GM19099 (cell line): ENCODE data around the gene DNM1.

Experiments
- POLR2A ChIP-seq: IDR thresholded peaks from 3 replicates; pipeline ENCODE4 v1.6.1; 2011; ENCODE audit warnings: low read depth; ENCODE audit not compliant: insufficient read length; ENCODE audit errors: extremely low read depth

Gene DNM1

DNA sequence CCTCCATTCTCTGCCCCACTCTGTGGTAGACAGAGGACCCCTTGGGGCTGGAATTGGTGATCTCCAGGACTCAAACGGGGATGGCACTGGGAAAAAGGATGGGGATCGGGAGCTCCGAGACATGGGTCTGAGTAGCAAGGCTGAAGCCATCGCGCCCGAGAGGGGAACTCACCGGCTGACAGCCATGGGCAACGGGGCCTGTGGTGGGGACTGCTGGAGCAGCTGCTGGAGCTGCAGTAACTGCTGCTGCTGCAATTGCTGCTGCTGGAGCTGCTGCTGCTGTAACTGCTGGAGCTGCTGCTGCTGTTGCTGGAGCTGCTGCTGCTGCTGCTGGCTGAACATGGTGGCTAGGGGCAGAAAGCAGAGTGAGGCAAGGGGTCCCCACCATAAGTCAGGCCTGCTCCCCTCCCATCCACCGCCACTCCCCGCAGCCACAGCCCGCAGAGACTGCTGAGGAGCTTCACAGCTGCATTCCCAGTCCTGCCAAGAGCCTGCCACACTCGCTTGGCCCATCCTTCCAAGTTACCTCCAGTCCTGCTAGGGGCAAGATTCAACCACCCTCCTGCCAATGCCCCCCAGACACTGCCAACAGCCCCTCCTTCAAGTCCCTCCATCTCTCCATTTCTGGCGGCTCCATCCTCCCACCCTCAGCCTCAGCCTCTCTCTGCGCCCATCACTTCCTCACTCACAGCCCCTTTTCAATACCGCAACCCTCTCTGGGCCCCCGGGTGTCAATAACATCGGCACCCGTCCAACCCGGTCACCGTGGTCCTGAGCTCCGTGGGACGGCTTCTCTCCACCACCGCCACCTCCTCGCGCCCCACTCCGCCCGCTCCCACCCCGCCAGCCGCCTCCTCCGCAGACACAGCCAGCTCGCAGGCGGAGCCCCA lies 12.4 kb upstream of the DNM1 start:
- TF ChIP-seq POLR2A, result no peak

DNA sequence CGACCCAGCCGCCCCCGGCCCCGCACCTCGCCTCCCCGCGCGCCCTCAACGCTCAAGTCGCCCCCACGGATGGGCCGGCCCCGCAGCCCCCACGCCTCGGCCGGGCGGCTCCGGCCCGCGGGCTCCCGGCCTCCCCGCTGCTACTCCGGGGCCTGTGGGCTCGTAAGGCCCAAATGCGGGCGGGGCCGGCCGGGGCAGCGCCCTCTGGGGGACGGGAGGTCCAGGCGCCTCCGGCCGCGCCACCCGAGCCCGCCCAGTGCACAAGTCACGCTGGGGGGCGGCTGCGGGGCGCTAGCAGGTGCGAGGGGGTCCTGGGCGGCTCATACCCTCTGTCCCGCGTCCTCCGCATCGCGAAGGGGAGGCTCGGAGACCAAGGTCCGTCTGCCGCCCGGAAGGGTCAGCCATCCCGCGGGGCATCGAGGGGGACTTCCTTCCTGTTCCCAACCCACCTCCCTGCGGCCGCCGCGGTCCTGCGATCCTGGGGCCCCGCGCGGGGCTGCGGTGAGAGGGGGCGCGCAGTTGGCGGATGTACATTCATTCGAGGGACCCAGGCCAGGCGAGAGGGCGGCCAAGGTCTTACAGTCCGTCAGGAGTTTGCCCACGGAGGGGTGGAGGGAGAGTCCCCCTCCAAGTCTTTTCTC lies 11.7 kb upstream of the DNM1 start, which contains the start of gene CIZ1:
CIZ1 (minus strand) TSS at position 167 of the 641 bp plus-strand sequence. CDS start 715 bp downstream, outside the sequence.
- peak; percentile 91 for TF ChIP-seq POLR2A

DNA sequence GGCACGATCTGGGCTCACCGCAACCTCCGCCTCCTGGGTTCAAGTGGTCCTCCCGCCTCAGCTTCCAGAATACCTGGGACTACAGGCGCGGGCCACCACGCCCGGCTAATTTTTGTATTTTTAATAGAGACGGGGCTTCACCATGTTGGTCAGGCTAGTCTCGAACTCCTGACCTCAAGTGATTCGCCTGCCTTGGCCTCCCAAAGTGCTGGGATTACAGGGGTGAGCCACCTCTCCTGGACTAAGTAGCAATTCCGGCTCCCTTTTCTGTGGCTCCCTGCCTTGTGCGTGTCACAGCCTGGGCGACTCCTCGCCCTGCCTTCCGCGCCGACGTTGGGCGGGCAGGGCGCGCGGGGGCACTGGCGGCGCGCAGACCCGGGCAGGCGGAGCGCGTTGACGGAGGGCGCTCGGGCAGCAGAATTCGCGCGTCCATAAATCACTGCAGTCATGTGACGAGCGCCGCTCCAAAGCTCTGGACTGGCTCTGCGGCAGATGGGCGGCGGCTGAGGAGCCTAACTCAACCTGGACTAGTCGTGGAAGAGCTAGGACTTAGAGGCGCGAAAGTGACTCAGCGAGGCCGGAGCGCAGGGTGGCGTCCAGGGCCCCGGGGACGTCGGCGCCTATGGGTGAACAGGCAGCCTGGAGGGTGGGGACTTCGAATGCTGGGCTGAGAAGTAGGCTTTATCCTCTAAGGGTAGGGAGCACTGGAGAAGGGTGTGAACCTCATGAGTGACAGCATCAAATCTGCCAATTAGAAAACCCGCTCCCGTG lies 10.4 kb upstream of the DNM1 start:
- TF ChIP-seq POLR2A, result peak; percentile 27

DNA sequence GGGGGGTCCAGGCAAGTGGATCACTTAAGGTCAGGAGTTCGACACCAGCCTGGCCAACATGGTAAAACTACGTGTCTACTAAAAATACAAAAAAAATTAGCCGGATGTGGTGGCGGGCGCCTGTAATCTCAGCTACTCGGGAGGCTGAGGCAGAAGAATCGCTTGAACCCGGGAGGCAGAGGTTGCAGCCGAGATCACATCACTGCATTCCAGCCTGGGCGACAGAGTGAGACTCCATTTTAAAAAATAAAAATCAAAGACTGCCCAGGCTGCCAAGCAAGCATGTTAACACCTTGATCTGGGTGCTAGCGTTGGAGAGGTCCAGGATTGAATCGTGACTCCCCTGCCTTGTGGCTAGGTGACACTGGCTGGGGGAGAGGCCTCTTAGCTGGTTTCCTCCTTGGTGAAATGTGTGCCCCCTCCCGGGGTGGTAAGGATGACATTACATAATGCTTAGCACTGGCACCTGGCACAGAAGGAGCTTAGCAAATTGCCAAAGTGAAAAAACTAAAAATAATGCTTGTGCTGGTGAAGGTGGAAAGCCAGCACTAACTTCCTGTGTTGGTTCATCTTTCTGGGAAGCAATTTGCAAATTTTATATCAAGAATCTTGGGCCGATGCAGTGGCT lies 9.6 kb upstream of the DNM1 start:
- TF ChIP-seq POLR2A, result no peak

DNA sequence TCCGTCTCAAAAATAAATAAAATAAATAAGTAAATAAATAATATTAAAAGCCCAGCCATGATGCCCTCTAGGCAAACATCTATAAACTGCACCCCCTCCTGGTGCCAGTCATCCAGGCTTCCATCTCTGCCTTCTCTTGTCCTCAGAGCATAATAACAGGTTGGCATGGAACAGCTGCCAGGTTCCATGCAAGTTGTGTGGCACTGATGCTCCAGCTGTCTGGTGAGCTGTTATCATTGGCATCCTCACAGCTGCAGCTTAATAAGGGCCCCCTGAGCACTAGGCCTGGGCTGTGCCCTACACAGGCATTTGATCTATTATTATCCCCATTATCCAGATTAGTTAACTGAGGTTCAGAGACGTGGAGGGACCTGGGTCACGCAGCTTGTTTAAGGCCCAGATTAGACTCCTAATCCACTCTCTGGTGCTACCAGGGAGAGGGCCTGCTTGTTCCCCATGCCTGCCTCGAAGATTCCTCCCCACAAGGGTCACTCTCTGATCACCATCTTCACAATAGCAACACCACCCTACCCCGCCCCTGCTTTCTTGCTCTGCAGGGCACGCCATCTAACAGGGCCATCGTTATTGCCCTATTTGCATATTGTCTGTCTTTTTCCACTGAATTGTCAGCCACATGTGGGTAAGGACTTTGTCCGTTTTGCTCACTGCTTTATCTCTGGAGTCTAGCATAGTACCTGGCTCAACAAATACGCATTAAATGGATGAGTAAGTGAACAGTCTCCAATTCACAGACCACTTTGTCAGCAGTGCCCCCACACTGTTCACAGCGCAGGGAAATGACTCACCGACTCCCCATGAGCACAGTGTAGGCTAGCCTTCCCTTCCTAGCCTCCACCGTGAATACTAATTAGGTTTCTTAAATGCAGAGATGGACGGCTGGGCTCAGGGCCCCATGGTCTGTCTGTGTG lies 1.5 kb upstream of the DNM1 start:
- TF ChIP-seq POLR2A, result no peak

DNA sequence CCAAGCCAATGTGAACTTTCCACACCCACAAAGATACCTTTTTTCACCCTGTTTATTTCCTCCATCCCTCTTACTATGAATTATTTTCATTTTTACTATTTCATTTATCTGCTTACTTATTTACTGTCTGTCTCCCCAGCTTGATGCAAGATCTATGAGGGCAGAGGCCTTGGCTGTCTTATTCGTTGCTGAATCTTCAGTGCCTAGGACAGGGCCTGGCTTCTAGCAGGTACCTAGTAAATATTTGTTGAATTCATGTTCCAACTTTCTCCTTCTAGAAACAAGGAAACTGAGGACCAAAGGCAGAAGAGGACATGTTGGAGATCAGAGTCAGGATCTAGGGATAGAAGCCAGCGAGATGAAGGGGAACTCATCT lies 543 bp upstream of the DNM1 start:
- TF ChIP-seq POLR2A, result no peak

DNA sequence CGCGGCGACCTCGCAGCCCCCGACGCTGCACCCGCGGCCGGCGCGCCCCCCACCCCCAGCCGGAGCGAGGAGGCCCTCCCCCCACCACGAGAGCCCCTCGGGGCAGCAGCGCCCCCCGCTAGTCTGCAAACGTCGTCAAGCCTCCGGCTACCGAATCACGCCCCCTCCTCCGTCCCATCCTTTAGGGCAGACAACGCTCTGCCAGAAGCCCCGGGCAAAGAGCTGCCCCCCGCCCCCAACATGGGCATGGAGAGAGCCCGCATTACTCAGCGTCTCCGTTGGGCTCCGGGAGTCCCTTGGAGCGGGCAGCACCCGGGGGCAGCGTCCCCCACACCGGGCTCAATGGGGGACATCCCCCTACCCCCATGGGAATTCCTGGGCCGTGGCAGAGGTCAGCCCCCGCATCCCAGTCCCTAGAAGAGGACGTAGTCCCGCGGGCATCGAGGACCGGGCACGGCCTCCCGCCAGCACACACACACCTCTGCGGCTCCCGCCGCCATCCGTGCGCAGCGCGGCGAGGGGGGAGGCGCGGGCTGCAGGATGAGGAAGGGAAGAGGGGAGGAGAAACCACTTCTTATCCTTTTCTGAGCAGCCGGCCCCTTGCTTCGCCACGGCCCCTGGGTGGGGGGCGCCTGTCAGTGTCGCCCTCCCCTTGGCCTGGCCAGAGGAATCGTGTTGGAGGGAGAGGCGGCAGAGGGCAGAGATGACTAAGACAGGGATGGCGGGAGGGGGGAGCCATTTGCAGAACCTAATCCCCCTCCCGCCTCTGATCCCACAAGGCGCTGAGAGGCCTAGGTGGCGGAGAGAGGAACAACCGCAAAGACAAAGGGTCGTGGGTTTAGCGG lies 750 bp downstream of the DNM1 start:
- TF ChIP-seq POLR2A, result no peak

DNA sequence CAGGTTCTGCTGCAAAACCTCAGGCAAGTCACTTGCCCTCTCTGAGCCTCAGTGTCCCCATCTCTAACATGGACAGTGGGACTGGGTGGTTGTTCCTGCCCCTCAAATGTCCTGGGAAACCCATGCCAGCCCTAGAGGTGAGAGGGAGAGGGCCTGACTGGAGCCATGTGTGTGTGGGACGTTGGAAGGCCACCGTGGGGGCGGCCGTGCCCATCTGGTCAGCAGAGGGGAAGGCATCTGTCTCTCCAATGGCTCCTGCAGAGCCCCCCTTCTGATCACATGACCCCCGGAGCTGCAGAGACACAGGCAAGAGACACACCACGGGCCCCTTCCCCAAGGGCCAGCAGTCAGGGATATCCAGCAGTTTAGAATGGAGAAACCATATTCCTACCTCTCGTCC lies 1.7 kb downstream of the DNM1 start:
- TF ChIP-seq POLR2A, result no peak

DNA sequence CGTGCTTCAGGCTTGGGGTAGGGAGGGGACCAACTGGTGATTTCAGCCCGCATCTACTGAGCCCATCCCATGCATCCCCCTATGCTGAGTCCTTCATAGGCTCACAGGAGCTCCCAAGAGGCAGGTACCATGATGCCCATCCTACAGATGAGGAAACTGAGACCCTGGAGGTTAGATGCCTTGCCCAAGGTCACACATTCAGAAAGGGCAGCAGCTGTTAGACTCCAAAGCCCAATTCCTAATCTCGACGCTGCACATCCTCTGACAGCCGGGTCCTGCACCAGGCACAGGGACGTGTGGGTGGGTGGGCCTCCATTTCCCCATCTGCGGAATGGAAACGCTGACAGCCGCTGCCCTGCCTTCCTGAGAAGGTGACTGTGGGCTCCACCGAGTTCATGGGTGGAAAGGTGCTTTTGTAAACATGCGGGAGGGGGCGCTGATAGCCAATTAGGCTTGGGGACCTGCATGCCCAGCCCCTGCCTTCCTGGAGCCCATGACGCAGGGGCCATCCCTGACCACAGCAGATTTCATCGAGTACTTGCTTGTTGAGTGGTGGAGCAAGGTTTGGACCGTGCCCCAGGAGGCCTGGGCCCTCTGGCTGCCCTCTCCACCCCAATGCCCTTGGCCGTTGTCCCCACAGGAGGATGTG lies 2.2 kb downstream of the DNM1 start:
- TF ChIP-seq POLR2A, result no peak

DNA sequence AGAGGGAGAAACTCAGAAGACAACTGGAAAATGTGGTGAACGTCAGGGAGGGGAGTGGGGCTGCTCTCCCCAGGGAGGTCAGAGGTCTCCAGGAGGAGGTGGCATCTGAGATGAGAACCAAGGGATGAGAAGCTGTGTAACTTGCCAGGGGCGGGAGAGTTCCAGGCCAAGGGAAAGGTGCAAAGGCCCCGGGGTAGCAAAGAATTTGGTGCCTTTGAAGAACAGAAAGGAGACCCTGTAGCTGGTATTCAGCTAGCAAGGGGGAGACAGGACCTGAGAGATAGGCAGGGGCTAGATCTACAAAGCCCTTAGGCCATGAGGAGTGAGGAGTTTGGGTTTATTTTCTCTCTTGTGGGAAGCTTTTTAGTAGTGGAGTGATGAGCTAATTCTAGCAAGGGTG lies 3.3 kb downstream of the DNM1 start:
- TF ChIP-seq POLR2A, result no peak

DNA sequence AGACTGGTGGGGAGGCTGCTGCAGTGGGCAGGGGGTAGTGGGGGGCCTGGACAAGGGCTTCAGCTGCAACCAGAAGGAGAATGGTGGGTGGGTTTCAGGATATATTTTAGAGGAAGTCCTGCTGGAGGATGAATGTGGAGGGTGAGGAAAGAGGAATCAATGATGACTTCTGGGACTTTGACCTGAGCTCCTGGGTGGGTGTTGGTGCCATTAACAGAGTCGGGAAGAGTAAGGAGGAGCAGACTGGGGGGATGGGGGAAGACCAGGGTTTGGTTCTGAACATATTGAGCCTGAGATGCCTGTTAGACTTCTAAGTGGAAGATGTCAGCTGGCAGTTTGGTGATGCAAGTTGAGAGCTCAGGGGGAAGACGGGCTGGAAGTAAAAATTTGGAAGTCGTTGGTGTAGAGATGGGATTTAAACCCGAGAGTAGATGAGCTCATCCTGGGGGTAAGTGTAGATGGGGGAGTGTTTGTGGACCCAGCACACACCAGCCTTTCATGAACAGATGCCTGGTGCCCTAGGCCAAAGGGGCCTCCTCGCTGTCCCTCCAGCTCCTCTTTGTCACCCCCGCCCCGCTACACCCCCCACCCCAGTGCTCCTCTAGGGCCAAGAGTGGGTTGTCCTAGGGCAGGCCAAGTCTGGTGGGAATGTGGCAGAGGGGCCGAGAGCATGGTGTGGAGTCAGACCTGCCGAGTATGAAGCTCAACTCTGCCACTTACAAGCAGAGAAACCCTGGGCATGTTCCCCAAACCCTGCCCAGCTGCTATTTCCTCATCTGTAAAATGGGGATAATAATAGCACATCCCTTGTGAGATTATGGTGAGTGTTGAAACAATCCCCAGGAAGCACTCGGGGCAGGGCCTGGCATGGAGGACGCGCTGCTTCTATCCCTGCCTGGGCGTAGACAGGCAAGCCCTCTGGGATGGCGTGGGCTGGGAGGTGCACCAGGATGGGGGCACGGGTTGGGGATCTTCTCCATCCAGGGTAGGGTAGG lies 4.0 kb downstream of the DNM1 start:
- no peak for TF ChIP-seq POLR2A

DNA sequence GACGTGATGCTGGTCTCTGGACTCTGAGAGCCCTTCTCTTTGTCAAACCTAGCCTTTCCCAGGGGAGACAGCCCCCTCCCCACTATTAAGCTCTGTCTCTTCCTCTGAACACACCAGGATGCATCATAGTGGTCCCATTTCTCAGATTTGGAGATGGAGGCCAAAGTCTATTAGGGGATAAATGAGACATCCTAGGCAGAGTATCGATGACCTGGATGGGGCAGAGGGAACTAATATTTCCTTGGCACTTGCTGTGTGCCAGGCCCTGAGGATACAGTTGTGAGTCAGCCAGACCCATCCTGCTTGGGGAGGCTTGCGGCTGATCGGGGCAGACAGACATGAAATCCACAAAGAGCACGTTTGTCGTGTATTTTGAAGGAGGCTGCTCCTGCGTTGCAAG lies 5.2 kb downstream of the DNM1 start:
- no peak for TF ChIP-seq POLR2A
